Prostate gland (tissue), 2 donors: ENCODE measurements around the gene PLA2G2A. TPM values are rescaled to one million over a fixed set of nuclear protein-coding genes. Genes with fewer than 3 reads are reported as not detected.

Source experiments
- DNase-seq: peaks from one replicate; pipeline ENCODE4 v3.0.0-alpha.2; 2019; ENCODE audit warnings: low spot score
- H3K27ac ChIP-seq, 2 donors: fragments of 200-600 bp; sonication (generic); 2 replicates each; pipeline ENCODE4 v1.5.1; 2017 to 2019
- H3K27me3 ChIP-seq: fragments of 200-600 bp; sonication (generic); replicated peaks from 2 replicates; pipeline ENCODE4 v1.5.1; 2019; ENCODE audit not compliant: insufficient read depth
- H3K36me3 ChIP-seq, 2 donors: fragments of 200-600 bp; sonication (generic); 1 replicate in 1 of 2; 2 replicates in 1 of 2; pipeline versions ENCODE4 v1.5.1 to v1.8.1; 2017 to 2019
- H3K4me1 ChIP-seq: fragments of 200-600 bp; sonication (generic); replicated peaks from 2 replicates; pipeline ENCODE4 v1.5.1; 2019
- H3K4me3 ChIP-seq, 2 donors: fragments of 200-600 bp; sonication (generic); 2 replicates each; pipeline ENCODE4 v1.5.1; 2017 to 2019
- H3K9me3 ChIP-seq: fragments of 200-600 bp; sonication (generic); 2 replicates; pipeline ENCODE4 v1.5.1; 2017
- CTCF ChIP-seq, 4 experiments: fragments of 200-600 bp in 2 of 4; fragments of 450-650 bp in 2 of 4; sonication (generic) in 2 of 4; IDR thresholded peaks; 1 replicate in 3 of 4; 2 replicates in 1 of 4; pipeline ENCODE4 v1.5.1; 2016 to 2019; ENCODE audit warnings: antibody characterized with exemption in 4 of 4, mild to moderate bottlenecking in 2 of 4, moderate library complexity in 2 of 4
- POLR2A ChIP-seq: fragments of 450-650 bp; IDR thresholded peaks from one replicate; pipeline ENCODE4 v1.6.1; 2016; ENCODE audit warnings: antibody characterized with exemption, mild to moderate bottlenecking
- POLR2AphosphoS5 ChIP-seq: sonication (generic); formaldehyde crosslinking; IDR thresholded peaks from one replicate; pipeline ENCODE4 v1.6.1; 2017; ENCODE audit warnings: antibody characterized with exemption
- WGBS: methylation state at CpG from one replicate; pipeline ENCODE4 v1.1.5; 2018; 5-methylcytosine and 5-hydroxymethylcytosine counted together
- intact Hi-C: fragments of 100-400 bp; cut with DNase I; formaldehyde crosslinking; loops from one replicate; pipeline ENCODE4 v1.14.2; 2022
- total RNA-seq, 2 donors: library from RNA; depleted of rRNA; stranded (reverse); fragments of >200 nt; gene quantifications; one replicate each; pipeline ENCODE4 v1.1.0, GENCODE V29; 2016

PLA2G2A gene
- total RNA-seq, 2 donors from 2014 or later, result 106 to 146 TPM

DNA sequence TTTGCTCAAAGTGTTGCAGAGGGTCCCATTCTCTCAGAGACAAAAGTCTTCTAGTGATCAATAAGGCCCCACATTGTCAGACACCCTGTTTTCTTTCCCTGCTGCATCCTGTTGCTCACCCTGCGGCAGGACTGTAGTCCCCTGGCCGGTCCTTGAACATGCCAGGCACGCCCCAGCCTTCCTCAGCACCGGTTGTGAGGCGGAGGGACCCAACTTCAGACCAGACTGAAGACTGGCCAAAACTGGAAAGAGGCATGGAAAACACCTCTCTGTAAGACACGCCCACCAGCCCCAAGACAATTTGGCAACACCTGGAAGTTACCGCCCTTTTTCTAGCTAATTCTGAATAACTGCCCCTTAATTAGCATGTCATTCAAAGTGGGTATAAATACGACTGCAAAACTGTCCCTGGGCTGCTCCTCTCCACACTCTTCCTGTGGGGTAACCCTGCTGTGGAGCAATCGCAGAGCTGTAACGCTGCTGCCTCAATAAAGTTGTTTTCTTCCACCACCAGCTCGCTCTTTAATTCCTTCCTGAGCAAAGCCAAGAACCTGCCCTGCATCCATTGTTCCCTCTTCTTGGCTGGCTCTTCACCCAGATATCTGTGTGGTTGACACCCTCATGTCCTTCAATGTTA, 23.8 kb downstream of the PLA2G2A start:
- TF ChIP-seq POLR2A (no peak), POLR2AphosphoS5 (no peak), CTCF (IDR thresholded peaks at IDR 0.05) (no peak)
- H3K4me1 ChIP-seq, result no peaks in the 10 kb centered on the region
- H3K4me3 ChIP-seq, result no peak overlapping the region
- no peaks in the 10 kb centered on the region for H3K9me3 ChIP-seq
- H3K36me3 ChIP-seq, result no peaks in the 10 kb centered on the region
- no peaks in the 10 kb centered on the region for H3K27me3 ChIP-seq
- no peak overlapping the region for H3K27ac ChIP-seq
- intact Hi-C loops, result no loop called here
- whole genome bisulfite sequencing, result 47% methylated on average over 11 of the region's 11 CpGs
- DNase-seq, result no peak

GRCh38 chr1:19954059-19954458, 25.4 kb downstream of the PLA2G2A start:
- Histone ChIP-seq H3K4me3 (no peak overlapping the region), H3K4me1 (no peaks in the 10 kb centered on the region), H3K27me3 (no peaks in the 10 kb centered on the region), H3K36me3 (no peaks in the 10 kb centered on the region), H3K27ac (no peak overlapping the region), H3K9me3 (no peaks in the 10 kb centered on the region)
- 95% methylated on average over 2 of the region's 2 CpGs for WGBS
- TF ChIP-seq POLR2A (no peak), POLR2AphosphoS5 (no peak), CTCF (IDR thresholded peaks at IDR 0.05) (no peak)
- intact Hi-C loops, result no loop called here
- no peak for DNase-seq

- Histone ChIP-seq H3K27me3 (no peaks in the 10 kb centered on the region), H3K4me3 (no peak overlapping the region), H3K9me3 (no peaks in the 10 kb centered on the region), H3K36me3 (no peaks in the 10 kb centered on the region), H3K4me1 (no peaks in the 10 kb centered on the region), H3K27ac (no peak overlapping the region)
- WGBS, result 55% methylated on average over 2 of the region's 2 CpGs
- TF ChIP-seq POLR2A (no peak), CTCF (IDR thresholded peaks at IDR 0.05) (no peak), POLR2AphosphoS5 (no peak)
- DNase-seq, result no peak
- intact Hi-C loops, result no loop called here
Measured at GRCh38 chr1:19949016-19949415, 30.4 kb downstream of the PLA2G2A start.

GRCh38 chr1:19946971-19947370, 32.4 kb downstream of the PLA2G2A start:
- TF ChIP-seq POLR2AphosphoS5, result no peak
- no peak for TF ChIP-seq CTCF (IDR thresholded peaks at IDR 0.05)
- TF ChIP-seq POLR2A, result no peak
- WGBS, result 62% methylated on average over 3 of the region's 3 CpGs
- Histone ChIP-seq H3K9me3 (no peaks in the 10 kb centered on the region), H3K36me3 (no peaks in the 10 kb centered on the region), H3K4me1 (no peaks in the 10 kb centered on the region), H3K27me3 (no peaks in the 10 kb centered on the region), H3K4me3 (no peak overlapping the region), H3K27ac (no peak overlapping the region)
- no peak for DNase-seq
- intact Hi-C loops, result no loop called here

DNA sequence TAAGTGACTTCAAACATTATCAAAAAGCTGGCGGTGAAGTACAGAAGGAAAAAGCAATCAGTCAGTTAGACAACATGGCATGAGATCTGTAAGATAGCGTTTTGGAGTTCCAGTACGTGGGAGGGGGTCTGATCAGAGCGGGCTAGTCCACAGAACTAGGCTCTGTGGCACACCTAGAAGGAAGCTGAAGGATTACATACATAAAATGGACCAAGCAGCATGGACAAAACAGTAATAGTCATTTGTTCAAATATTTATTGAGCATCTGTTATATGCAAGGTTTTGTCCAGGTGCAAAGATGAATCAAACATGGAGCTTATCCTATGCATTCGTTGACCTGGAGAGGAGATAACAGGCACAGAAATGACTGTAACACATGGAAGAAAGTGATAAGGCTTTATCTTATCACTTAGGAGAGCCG, 33.1 kb downstream of the PLA2G2A start:
- H3K4me3 ChIP-seq, result no peak overlapping the region
- H3K27me3 ChIP-seq, result no peaks in the 10 kb centered on the region
- TF ChIP-seq CTCF (IDR thresholded peaks at IDR 0.05), result no peak
- TF ChIP-seq POLR2AphosphoS5, result no peak
- no peak for TF ChIP-seq POLR2A
- H3K9me3 ChIP-seq, result no peaks in the 10 kb centered on the region
- H3K4me1 ChIP-seq, result no peaks in the 10 kb centered on the region
- DNase-seq, result no peak
- 40% methylated on average over 6 of the region's 6 CpGs for WGBS
- no peaks in the 10 kb centered on the region for H3K36me3 ChIP-seq
- intact Hi-C loops, result no loop called here
- no peak overlapping the region for H3K27ac ChIP-seq
